ENCODE results near the gene FSTL1.

The FSTL1 gene

GRCh38 chr3:120454076-120454689 is 3.4 kb upstream of the FSTL1 start:
- no peaks in the 10 kb centered on the region for H3K4me1 ChIP-seq (ENCODE audit: low read length)
- no peak overlapping the region for H3K9ac ChIP-seq (ENCODE audit: low read length)
- H2AFZ ChIP-seq (ENCODE audit: low read depth, low read length), result no peak overlapping the region
- H4K20me1 ChIP-seq (ENCODE audit: insufficient read depth, low read length), result no peaks in the 10 kb centered on the region
- H3K36me3 ChIP-seq (replicated peaks; ENCODE audit: low read depth, low read length), result no peaks in the 10 kb centered on the region
- peaks cover 3% of the 10 kb centered on the region; the same call in 1 of the 2 replicates for H3K27me3 ChIP-seq (ENCODE audit: low read depth, low read length)
- H3K4me2 ChIP-seq (ENCODE audit: low read length), result no peak overlapping the region
- H3K4me3 ChIP-seq (ENCODE audit: low read length), result no peak overlapping the region
- peaks cover 3% of the 10 kb centered on the region; the same call in 1 of the 2 replicates for H3K9me3 ChIP-seq (ENCODE audit: insufficient read depth, low read length)
- H3K79me2 ChIP-seq (ENCODE audit: low read length), result no peaks in the 10 kb centered on the region
- H3K27ac ChIP-seq (ENCODE audit: low read length), result no peak overlapping the region
- TF ChIP-seq CTCF (IDR thresholded peaks at IDR 0.05; ENCODE audit: low read depth, low read length) (no peak), EZH2phosphoT487 (IDR thresholded peaks at IDR 0.05; ENCODE audit: low read depth) (no peak)

- H3K4me2 ChIP-seq (ENCODE audit: low read length), result no peak overlapping the region
- no peak overlapping the region for H3K9ac ChIP-seq (ENCODE audit: low read length)
- H3K79me2 ChIP-seq (ENCODE audit: low read length), result no peaks in the 10 kb centered on the region
- H3K4me1 ChIP-seq (ENCODE audit: low read length), result no peaks in the 10 kb centered on the region
- H3K27ac ChIP-seq (ENCODE audit: low read length), result no peak overlapping the region
- no peak for TF ChIP-seq EZH2phosphoT487 (IDR thresholded peaks at IDR 0.05; ENCODE audit: low read depth)
- TF ChIP-seq CTCF (IDR thresholded peaks at IDR 0.05; ENCODE audit: low read depth, low read length), result no peak
- H3K4me3 ChIP-seq (ENCODE audit: low read length), result no peak overlapping the region
- H2AFZ ChIP-seq (ENCODE audit: low read depth, low read length), result no peak overlapping the region
- no peaks in the 10 kb centered on the region for H3K36me3 ChIP-seq (replicated peaks; ENCODE audit: low read depth, low read length)
- H4K20me1 ChIP-seq (ENCODE audit: insufficient read depth, low read length), result no peaks in the 10 kb centered on the region
- peaks cover 3% of the 10 kb centered on the region; the same call in 1 of the 2 replicates for H3K27me3 ChIP-seq (ENCODE audit: low read depth, low read length)
- H3K9me3 ChIP-seq (ENCODE audit: insufficient read depth, low read length), result peaks cover 3% of the 10 kb centered on the region; the same call in 1 of the 2 replicates
These were observed 2.0 kb upstream of the FSTL1 start for GRCh38 chr3:120452816-120453215.

GRCh38 chr3:120451806-120452205 is 1.0 kb upstream of the FSTL1 start:
- no peaks in the 10 kb centered on the region for H3K4me1 ChIP-seq (ENCODE audit: low read length)
- H3K9ac ChIP-seq (ENCODE audit: low read length), result no peak overlapping the region
- TF ChIP-seq EZH2phosphoT487 (IDR thresholded peaks at IDR 0.05; ENCODE audit: low read depth), result no peak
- TF ChIP-seq CTCF (IDR thresholded peaks at IDR 0.05; ENCODE audit: low read depth, low read length), result no peak
- H3K4me2 ChIP-seq (ENCODE audit: low read length), result no peak overlapping the region
- H3K36me3 ChIP-seq (replicated peaks; ENCODE audit: low read depth, low read length), result no peaks in the 10 kb centered on the region
- no peak overlapping the region for H2AFZ ChIP-seq (ENCODE audit: low read depth, low read length)
- no peaks in the 10 kb centered on the region for H4K20me1 ChIP-seq (ENCODE audit: insufficient read depth, low read length)
- no peak overlapping the region for H3K4me3 ChIP-seq (ENCODE audit: low read length)
- H3K9me3 ChIP-seq (ENCODE audit: insufficient read depth, low read length), result peaks cover 3% of the 10 kb centered on the region; the same call in 1 of the 2 replicates
- H3K27ac ChIP-seq (ENCODE audit: low read length), result no peak overlapping the region
- H3K79me2 ChIP-seq (ENCODE audit: low read length), result no peaks in the 10 kb centered on the region
- peaks cover 3% of the 10 kb centered on the region; the same call in 1 of the 2 replicates for H3K27me3 ChIP-seq (ENCODE audit: low read depth, low read length)

- Histone ChIP-seq H3K79me2 (ENCODE audit: low read length) (no peaks in the 10 kb centered on the region), H3K27me3 (ENCODE audit: low read depth, low read length) (peaks cover 3% of the 10 kb centered on the region; the same call in 1 of the 2 replicates), H3K9ac (ENCODE audit: low read length) (no peak overlapping the region), H3K4me1 (ENCODE audit: low read length) (no peaks in the 10 kb centered on the region), H3K27ac (ENCODE audit: low read length) (no peak overlapping the region), H3K4me3 (ENCODE audit: low read length) (no peak overlapping the region), H2AFZ (ENCODE audit: low read depth, low read length) (no peak overlapping the region), H4K20me1 (ENCODE audit: insufficient read depth, low read length) (no peaks in the 10 kb centered on the region), H3K9me3 (ENCODE audit: insufficient read depth, low read length) (peaks cover 3% of the 10 kb centered on the region; the same call in 1 of the 2 replicates), H3K4me2 (ENCODE audit: low read length) (no peak overlapping the region), H3K36me3 (replicated peaks; ENCODE audit: low read depth, low read length) (no peaks in the 10 kb centered on the region)
- TF ChIP-seq EZH2phosphoT487 (IDR thresholded peaks at IDR 0.05; ENCODE audit: low read depth) (no peak), CTCF (IDR thresholded peaks at IDR 0.05; ENCODE audit: low read depth, low read length) (no peak)
These were observed 525 bp upstream of the FSTL1 start for GRCh38 chr3:120451272-120451761.
